IgD-negative memory B cell (primary cell): ENCODE results near the gene MAPRE3. TPM values are rescaled to one million over a fixed set of nuclear protein-coding genes. Genes with fewer than 3 reads are reported as not detected.

Experiments
- H3K27ac Mint-ChIP-seq, 3 donors: one replicate each; pipeline ENCODE4 v1.8.0; 2020 to 2022; ENCODE audit warnings: mild to moderate bottlenecking in 3 of 3, mixed read lengths in 3 of 3, moderate library complexity in 1 of 3
- H3K27me3 Mint-ChIP-seq: one replicate; pipeline ENCODE4 v1.8.0; 2021; ENCODE audit warnings: mixed read lengths
- H3K36me3 Mint-ChIP-seq: one replicate; pipeline ENCODE4 v1.8.0; 2020; ENCODE audit warnings: mild to moderate bottlenecking, mixed read lengths
- H3K4me1 Mint-ChIP-seq, 3 donors: one replicate each; pipeline ENCODE4 v1.8.0; 2020 to 2022; ENCODE audit warnings: mixed read lengths in 3 of 3, mild to moderate bottlenecking in 1 of 3
- H3K4me3 Mint-ChIP-seq, 4 donors: one replicate each; pipeline ENCODE4 v1.8.0; 2020 to 2022; ENCODE audit warnings: mild to moderate bottlenecking in 4 of 4, mixed read lengths in 4 of 4, moderate library complexity in 3 of 4
- H3K9me3 Mint-ChIP-seq, 3 donors: one replicate each; pipeline ENCODE4 v1.8.0; 2020 to 2021; ENCODE audit warnings: mixed read lengths in 3 of 3, mild to moderate bottlenecking in 1 of 3
- polyA plus RNA-seq: library from polyadenylated mRNA; unstranded; fragments of 300-500 nt; fragmentation: Illumina TruSeq; gene quantifications from one replicate; pipeline ENCODE4 v1.2.3, GENCODE V29; 2021

Gene MAPRE3
- polyA plus RNA-seq, 1 donor from 2014 or later: 2.4 TPM

DNA sequence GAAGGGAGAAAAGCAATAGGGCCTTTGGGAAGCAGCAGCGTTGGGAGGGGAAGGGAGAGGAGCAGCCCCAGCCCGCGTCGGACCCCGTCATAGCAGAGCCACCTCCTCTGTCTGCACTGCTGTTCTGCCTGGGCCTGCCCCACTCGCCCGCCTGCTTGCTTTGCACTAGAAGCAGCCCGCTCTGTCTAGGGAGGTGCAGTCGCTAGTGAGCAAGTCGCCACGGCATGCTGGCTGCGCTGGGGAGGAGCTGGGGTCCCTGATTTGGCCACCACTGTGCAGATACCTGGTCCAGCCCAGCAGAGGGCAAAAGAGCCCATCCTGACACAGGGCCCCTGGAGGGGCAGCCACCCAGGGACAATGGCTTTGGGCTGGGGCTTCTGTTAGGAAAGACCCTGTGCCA, 54.4 kb downstream of the MAPRE3 start:
- no peaks in the 10 kb centered on the region for H3K4me1 Mint-ChIP-seq
- H3K27ac Mint-ChIP-seq: no peak overlapping the region
- H3K36me3 Mint-ChIP-seq: peaks cover 9% of the 10 kb centered on the region
- no peaks in the 10 kb centered on the region for H3K27me3 Mint-ChIP-seq
- no peaks in the 10 kb centered on the region for H3K9me3 Mint-ChIP-seq
- no peak overlapping the region for H3K4me3 Mint-ChIP-seq

DNA sequence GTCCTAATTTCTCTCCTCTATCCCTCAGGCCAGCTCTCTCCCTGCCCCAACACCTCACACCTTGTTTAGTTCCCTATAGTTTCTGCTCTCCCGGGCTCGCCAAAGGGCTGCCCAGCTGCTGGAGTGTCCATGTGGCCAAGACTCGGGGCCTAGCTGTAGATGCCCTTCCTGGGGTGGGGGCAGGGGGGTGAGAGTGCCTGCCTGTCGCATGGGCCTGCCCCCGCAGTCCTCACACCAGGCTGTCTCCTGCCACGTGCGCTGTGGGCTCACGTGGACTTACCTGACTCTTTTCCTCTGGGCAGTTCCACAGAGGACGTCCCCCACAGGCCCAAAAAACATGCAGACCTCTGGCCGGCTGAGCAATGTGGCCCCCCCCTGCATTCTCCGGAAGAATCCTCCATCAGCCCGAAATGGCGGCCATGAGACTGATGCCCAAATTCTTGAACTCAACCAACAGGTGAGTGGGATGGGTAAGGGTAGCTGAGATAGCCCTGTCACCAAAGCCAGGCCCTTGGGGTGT, 54.9 kb downstream of the MAPRE3 start:
- Mint-ChIP-seq H3K4me3 (no peak overlapping the region), H3K4me1 (peaks cover 0 to 2% (median under 1%) of the 10 kb centered on the region in 3 donors), H3K36me3 (peaks cover 7% of the 10 kb centered on the region), H3K27me3 (no peaks in the 10 kb centered on the region), H3K27ac (peak overlapping the region in 1 of 3 donors; percentile 90), H3K9me3 (no peaks in the 10 kb centered on the region)

GRCh38 chr2:27025861-27026851, 55.7 kb downstream of the MAPRE3 start:
- H3K4me3 Mint-ChIP-seq: no peak overlapping the region
- no peak overlapping the region for H3K27ac Mint-ChIP-seq
- H3K36me3 Mint-ChIP-seq: peaks cover 7% of the 10 kb centered on the region
- H3K9me3 Mint-ChIP-seq: no peaks in the 10 kb centered on the region
- H3K4me1 Mint-ChIP-seq: peaks cover 0 to 5% (median 2%) of the 10 kb centered on the region in 3 donors
- H3K27me3 Mint-ChIP-seq: no peaks in the 10 kb centered on the region

GRCh38 chr2:27027211-27027651, 56.8 kb downstream of the MAPRE3 start:
- Mint-ChIP-seq H3K4me1 (peaks cover 4 to 7% (median 4%) of the 10 kb centered on the region in 3 donors), H3K4me3 (no peak overlapping the region), H3K36me3 (peaks cover 7% of the 10 kb centered on the region), H3K27ac (no peak overlapping the region), H3K27me3 (no peaks in the 10 kb centered on the region), H3K9me3 (no peaks in the 10 kb centered on the region)

- Mint-ChIP-seq H3K9me3 (no peaks in the 10 kb centered on the region), H3K4me1 (peaks cover 13 to 19% (median 13%) of the 10 kb centered on the region in 3 donors), H3K27ac (peak overlapping the region in 2 of 3 donors; percentile 25 to 45), H3K27me3 (no peaks in the 10 kb centered on the region), H3K4me3 (peak overlapping the region in 1 of 4 donors; percentile 64), H3K36me3 (peaks cover 5% of the 10 kb centered on the region)
Observed at GRCh38 chr2:27029051-27029450, 58.6 kb downstream of the MAPRE3 start.

DNA sequence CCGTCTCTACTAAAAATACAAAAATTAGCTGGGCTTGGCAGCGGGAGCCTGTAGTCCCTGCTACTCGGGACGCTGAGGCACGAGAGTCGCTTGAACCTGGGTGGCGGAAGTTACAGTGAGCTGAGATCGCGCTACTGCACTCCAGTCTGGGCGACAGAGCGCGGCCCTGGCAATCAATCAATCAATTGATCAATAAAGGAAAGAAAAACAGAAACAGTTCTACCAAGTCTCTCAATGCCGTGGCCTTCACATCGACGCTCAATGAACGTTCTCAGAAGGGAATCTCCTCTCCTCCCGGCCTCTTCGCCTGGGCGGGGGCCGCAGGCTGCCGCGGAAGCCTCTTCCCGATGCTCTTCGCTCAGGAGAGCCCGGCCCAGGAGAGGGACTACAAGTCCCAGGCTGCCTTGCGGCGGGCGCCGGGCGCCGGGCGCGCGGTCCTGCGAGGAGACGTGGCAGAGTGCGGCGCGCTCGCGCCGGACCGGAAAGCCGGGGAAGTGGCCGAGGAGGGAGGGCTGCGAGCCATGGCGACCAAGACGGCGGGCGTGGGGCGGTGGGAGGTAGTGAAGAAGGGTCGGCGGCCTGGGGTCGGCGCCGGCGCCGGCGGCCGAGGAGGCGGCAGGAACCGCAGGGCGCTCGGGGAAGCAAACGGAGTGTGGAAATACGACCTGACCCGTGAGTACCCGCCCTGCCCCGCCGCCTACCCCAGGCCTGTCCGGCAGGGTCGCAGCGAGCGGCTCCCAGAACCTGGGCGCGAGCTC, 62.2 kb downstream of the MAPRE3 start, which contains the start of gene TMEM214:
Gene TMEM214, plus strand, starts transcription at position 471 of the 758 bp plus-strand sequence. Its CDS starts 51 bp downstream, at position 522.
- H3K27me3 Mint-ChIP-seq: no peaks in the 10 kb centered on the region
- peak within 1 kb of the TSS; percentile 79 to 86 (median 85) for H3K27ac Mint-ChIP-seq
- H3K4me1 Mint-ChIP-seq: peaks cover 16 to 21% (median 17%) of the 10 kb centered on the region in 3 donors
- peak within 1 kb of the TSS; percentile 93 to 98 (median 96) for H3K4me3 Mint-ChIP-seq
- peaks cover 1% of the 10 kb centered on the region for H3K36me3 Mint-ChIP-seq
- no peaks in the 10 kb centered on the region for H3K9me3 Mint-ChIP-seq

DNA sequence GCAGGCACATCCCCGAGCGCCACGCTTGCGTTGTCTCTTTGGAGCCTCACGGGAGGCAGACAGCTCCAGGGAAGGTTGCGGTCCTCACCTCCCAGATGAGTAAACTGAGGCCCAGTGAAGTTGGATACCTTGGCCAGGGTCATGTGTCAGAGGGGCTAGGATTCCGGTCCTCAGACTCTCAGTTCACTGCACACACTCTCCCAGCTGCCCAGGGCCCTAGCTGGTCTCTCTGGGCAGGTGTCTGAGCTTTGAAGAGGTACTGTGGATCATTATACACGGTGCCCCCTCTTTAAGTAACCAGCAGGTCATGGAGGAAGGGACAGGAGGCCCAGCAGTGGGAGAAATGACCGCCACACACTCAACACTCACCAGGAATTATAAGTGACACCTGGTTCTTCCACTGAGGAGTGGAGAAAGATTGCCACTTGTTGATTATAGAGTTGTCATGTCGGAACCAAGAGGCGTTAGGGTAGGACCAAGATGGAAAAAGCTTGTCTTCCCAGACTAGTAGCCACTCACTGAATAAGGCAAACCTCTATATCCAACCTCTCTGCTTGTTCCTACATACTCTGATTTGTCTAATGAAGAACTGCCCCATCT, 62.9 kb downstream of the MAPRE3 start:
- H3K36me3 Mint-ChIP-seq: no peaks in the 10 kb centered on the region
- H3K27me3 Mint-ChIP-seq: no peaks in the 10 kb centered on the region
- no peaks in the 10 kb centered on the region for H3K9me3 Mint-ChIP-seq
- H3K4me3 Mint-ChIP-seq: peak overlapping the region; percentile 93 to 98 (median 96)
- H3K27ac Mint-ChIP-seq: peak overlapping the region; percentile 79 to 86 (median 85)
- peaks cover 16 to 21% (median 17%) of the 10 kb centered on the region in 3 donors for H3K4me1 Mint-ChIP-seq

GRCh38 chr2:27038012-27038411, 67.6 kb downstream of the MAPRE3 start:
- Mint-ChIP-seq H3K4me1 (peaks cover 26 to 35% (median 26%) of the 10 kb centered on the region in 3 donors), H3K27ac (no peak overlapping the region), H3K9me3 (no peaks in the 10 kb centered on the region), H3K36me3 (peaks cover 5% of the 10 kb centered on the region), H3K27me3 (no peaks in the 10 kb centered on the region), H3K4me3 (no peak overlapping the region)

GRCh38 chr2:27038631-27039339, 68.3 kb downstream of the MAPRE3 start:
- H3K27ac Mint-ChIP-seq: peak overlapping the region in 1 of 3 donors; percentile 43
- H3K9me3 Mint-ChIP-seq: no peaks in the 10 kb centered on the region
- H3K4me3 Mint-ChIP-seq: no peak overlapping the region
- H3K4me1 Mint-ChIP-seq: peaks cover 20 to 29% (median 22%) of the 10 kb centered on the region in 3 donors
- no peaks in the 10 kb centered on the region for H3K27me3 Mint-ChIP-seq
- H3K36me3 Mint-ChIP-seq: peaks cover 5% of the 10 kb centered on the region

DNA sequence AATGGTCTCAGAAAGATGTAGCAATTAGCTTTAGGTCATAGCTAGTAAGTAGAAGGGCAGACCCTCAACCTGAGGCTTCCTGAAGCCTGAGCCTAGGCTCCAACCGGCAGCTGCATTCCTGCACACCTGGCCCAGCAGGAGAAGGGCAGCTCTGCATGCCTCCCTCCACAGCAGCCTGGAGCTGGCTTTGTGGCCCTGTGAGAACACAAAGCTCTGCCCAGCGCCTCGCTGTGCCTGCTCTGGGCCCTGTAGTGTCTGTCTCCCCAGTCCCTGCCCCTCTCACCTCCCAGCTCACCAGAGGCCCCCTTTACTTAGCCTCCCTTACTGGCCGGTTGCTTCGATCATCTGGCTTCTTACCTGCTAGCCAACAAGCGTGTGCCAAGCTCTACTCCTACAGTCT, 69.0 kb downstream of the MAPRE3 start:
- Mint-ChIP-seq H3K36me3 (peaks cover 5% of the 10 kb centered on the region), H3K4me1 (peaks cover 14 to 24% (median 17%) of the 10 kb centered on the region in 3 donors)

DNA sequence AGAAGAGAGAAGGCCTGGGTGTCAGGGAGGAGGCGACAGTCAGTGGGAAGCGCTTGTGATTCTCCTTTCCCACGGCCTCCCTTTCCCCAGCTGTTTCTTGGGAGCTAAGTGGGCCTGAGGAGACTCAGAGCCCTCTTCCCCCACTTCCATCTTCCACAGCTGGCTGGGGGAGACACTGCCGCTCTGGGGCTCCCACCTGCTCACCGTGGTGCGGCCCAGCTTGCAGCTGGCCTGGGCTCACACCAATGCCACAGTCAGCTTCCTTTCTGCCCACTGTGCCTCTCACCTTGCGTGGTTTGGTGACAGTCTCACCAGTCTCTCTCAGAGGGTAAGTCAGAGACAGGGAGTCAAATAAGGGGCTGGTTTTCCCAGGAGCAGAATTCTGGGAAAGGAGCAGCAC, 69.4 kb downstream of the MAPRE3 start:
- peaks cover 14 to 24% (median 17%) of the 10 kb centered on the region in 3 donors for H3K4me1 Mint-ChIP-seq
- H3K36me3 Mint-ChIP-seq: peaks cover 5% of the 10 kb centered on the region
- no peak overlapping the region for H3K4me3 Mint-ChIP-seq
- no peaks in the 10 kb centered on the region for H3K9me3 Mint-ChIP-seq
- H3K27me3 Mint-ChIP-seq: no peaks in the 10 kb centered on the region
- H3K27ac Mint-ChIP-seq: no peak overlapping the region

More for the DNA sequence above, 69.0 kb downstream of the MAPRE3 start:
- no peak overlapping the region for H3K4me3 Mint-ChIP-seq
- no peaks in the 10 kb centered on the region for H3K9me3 Mint-ChIP-seq
- H3K27me3 Mint-ChIP-seq: no peaks in the 10 kb centered on the region
- H3K27ac Mint-ChIP-seq: no peak overlapping the region

GRCh38 chr2:27040282-27040681, 69.8 kb downstream of the MAPRE3 start:
- Mint-ChIP-seq H3K4me3 (peak overlapping the region in 1 of 4 donors; percentile 74), H3K36me3 (peaks cover 5% of the 10 kb centered on the region), H3K27me3 (no peaks in the 10 kb centered on the region), H3K4me1 (peaks cover 14 to 23% (median 17%) of the 10 kb centered on the region in 3 donors), H3K27ac (peak overlapping the region in 1 of 3 donors; percentile 97), H3K9me3 (no peaks in the 10 kb centered on the region)

GRCh38 chr2:27041752-27042151, 71.3 kb downstream of the MAPRE3 start:
- no peaks in the 10 kb centered on the region for H3K27me3 Mint-ChIP-seq
- no peaks in the 10 kb centered on the region for H3K9me3 Mint-ChIP-seq
- peaks cover 14 to 23% (median 17%) of the 10 kb centered on the region in 3 donors for H3K4me1 Mint-ChIP-seq
- H3K36me3 Mint-ChIP-seq: peaks cover 5% of the 10 kb centered on the region
- peak overlapping the region; percentile 42 to 85 (median 68) for H3K4me3 Mint-ChIP-seq
- H3K27ac Mint-ChIP-seq: peak overlapping the region; percentile 69 to 97 (median 96)
